ENCODE results near the gene NLRP11. TPM values are rescaled to one million over a fixed set of nuclear protein-coding genes. Genes with fewer than 3 reads are reported as not detected.

NLRP11 gene
- total RNA-seq (1 to 10 TPM; 3.9 to 4.3 TPM), polyA plus RNA-seq (ENCODE audit: insufficient read depth, low read depth, low replicate concordance) (2.3 TPM)
- long read RNA-seq, donor 1, result 0 reads
- long read RNA-seq, donor 2, result 0 reads

- no peaks in the 10 kb centered on the region for H3K9me3 ChIP-seq
- DNase-seq, result no peak
- H3K27me3 ChIP-seq, result no peaks in the 10 kb centered on the region
- intact Hi-C loops (cut with DNase I; ENCODE audit: low total_unique reads), result no loop called here
- no peaks in the 10 kb centered on the region for H3K4me1 ChIP-seq
- H3K4me3 ChIP-seq, result no peak within 1 kb of the TSS
- H3K36me3 ChIP-seq (ENCODE audit: low read depth, missing control alignments), result no peaks in the 10 kb centered on the region
- no peak within 1 kb of the TSS for H3K27ac ChIP-seq
- 84 to 88% methylated on average over 10 of the region's 10 CpGs for WGBS, 2 donors
- no peak for TF ChIP-seq POLR2A (IDR thresholded peaks at IDR 0.05)
- no peak for TF ChIP-seq CTCF (IDR thresholded peaks at IDR 0.05)
Observed at GRCh38 chr19:55831846-55832245, at the start of gene NLRP11. TSS of gene NLRP11 (minus strand) at chr19:55831999. CDS start at chr19:55818174, 13,825 bp downstream.

GRCh38 chr19:55877211-55877610 is 45.4 kb upstream of the NLRP11 start:
- 72 to 83% methylated on average over 3 of the region's 3 CpGs for WGBS, 2 donors
- intact Hi-C loops (cut with DNase I; ENCODE audit: low total_unique reads), result no loop called here

GRCh38 chr19:55870736-55871135 is 38.9 kb upstream of the NLRP11 start:
- H3K27ac ChIP-seq, result no peak overlapping the region
- TF ChIP-seq POLR2A (IDR thresholded peaks at IDR 0.05) (no peak), CTCF (IDR thresholded peaks at IDR 0.05) (no peak)
- no peak for DNase-seq
- 70 to 85% methylated on average over 4 to 11 of the region's 11 CpGs for WGBS, 2 donors
- H3K9me3 ChIP-seq, result no peaks in the 10 kb centered on the region
- H3K36me3 ChIP-seq (ENCODE audit: low read depth, missing control alignments), result no peaks in the 10 kb centered on the region
- intact Hi-C loops (cut with DNase I; ENCODE audit: low total_unique reads), result no loop called here
- H3K4me3 ChIP-seq, result no peak overlapping the region
- H3K27me3 ChIP-seq, result no peaks in the 10 kb centered on the region
- H3K4me1 ChIP-seq, result no peaks in the 10 kb centered on the region

More at GRCh38 chr19:55877211-55877610, 45.4 kb upstream of the NLRP11 start:
- TF ChIP-seq POLR2A (IDR thresholded peaks at IDR 0.05) (no peak), CTCF (IDR thresholded peaks at IDR 0.05) (no peak)
- Histone ChIP-seq H3K9me3 (no peaks in the 10 kb centered on the region), H3K36me3 (ENCODE audit: low read depth, missing control alignments) (no peaks in the 10 kb centered on the region), H3K27me3 (no peaks in the 10 kb centered on the region), H3K4me1 (no peaks in the 10 kb centered on the region), H3K27ac (no peak overlapping the region), H3K4me3 (no peak overlapping the region)
- DNase-seq, result no peak

- Histone ChIP-seq H3K27me3 (no peaks in the 10 kb centered on the region), H3K27ac (no peak overlapping the region), H3K4me1 (no peaks in the 10 kb centered on the region), H3K4me3 (no peak overlapping the region), H3K9me3 (no peaks in the 10 kb centered on the region), H3K36me3 (ENCODE audit: low read depth, missing control alignments) (no peaks in the 10 kb centered on the region)
- intact Hi-C loops (cut with DNase I; ENCODE audit: low total_unique reads), result no loop called here
- 70 to 89% methylated on average over 2 to 7 of the region's 7 CpGs for WGBS, 2 donors
- no peak for TF ChIP-seq POLR2A (IDR thresholded peaks at IDR 0.05)
- TF ChIP-seq CTCF (IDR thresholded peaks at IDR 0.05), result no peak
- DNase-seq, result no peak
Observed at GRCh38 chr19:55867101-55867500, 35.3 kb upstream of the NLRP11 start.

GRCh38 chr19:55866521-55866920 is 34.7 kb upstream of the NLRP11 start:
- Histone ChIP-seq H3K4me3 (no peak overlapping the region), H3K27ac (no peak overlapping the region), H3K4me1 (no peaks in the 10 kb centered on the region), H3K27me3 (no peaks in the 10 kb centered on the region), H3K9me3 (no peaks in the 10 kb centered on the region), H3K36me3 (ENCODE audit: low read depth, missing control alignments) (no peaks in the 10 kb centered on the region)
- TF ChIP-seq POLR2A (IDR thresholded peaks at IDR 0.05), result no peak
- TF ChIP-seq CTCF (IDR thresholded peaks at IDR 0.05), result no peak
- intact Hi-C loops (cut with DNase I; ENCODE audit: low total_unique reads), result no loop called here
- WGBS, 2 donors, result 56 to 63% methylated on average over 3 of the region's 3 CpGs
- DNase-seq, result no peak

Data from testis (tissue), 5 donors.